B cell (primary cell): ENCODE measurements around the gene KCNJ11. TPM values are rescaled to one million over a fixed set of nuclear protein-coding genes. Genes with fewer than 3 reads are reported as not detected.

Experiments
- ATAC-seq: fragments of 200-7000 bp; cut with Tn5 transposase; one replicate; pipeline ENCODE4 v1.10.0; 2021; ENCODE audit warnings: low read depth, mild to moderate bottlenecking, moderate number of reproducible peaks, moderate library complexity
- CTCF ChIA-PET: fragments of 350-600 bp; sonication (Branson Sonifier 250); formaldehyde crosslinking; loops from one replicate; lab custom pipeline; 2021; ENCODE audit warnings: antibody characterized with exemption, inconsistent platforms; lab: Charles Lee
- POLR2A ChIA-PET: fragments of 350-600 bp; sonication (Branson Sonifier 250); formaldehyde crosslinking; loops from one replicate; lab custom pipeline; 2021; ENCODE audit warnings: antibody characterized with exemption; lab: Charles Lee
- DNase-seq: peaks from one replicate; pipeline ENCODE4 v3.0.0; 2013
- H2AFZ ChIP-seq: 2 replicates; pipeline ENCODE4 v1.6.1; 2012; ENCODE audit warnings: mild to moderate bottlenecking, low read depth, low read length; ENCODE audit not compliant: insufficient read depth, poor library complexity, severe bottlenecking
- H3K27ac ChIP-seq, 2 donors: 1 replicate in 1 of 2; 2 replicates in 1 of 2; pipeline ENCODE4 v1.5.1; 2012 to 2013; ENCODE audit warnings: low read length in 2 of 2, mild to moderate bottlenecking in 2 of 2, moderate library complexity in 1 of 2
- H3K27me3 ChIP-seq, 4 experiments: fragments of 200-600 bp in 1 of 4; sonication (generic) in 1 of 4; replicated peaks in 1 of 4; 1 replicate in 2 of 4; 2 replicates in 2 of 4; pipeline versions ENCODE4 v1.6.1 to v1.7.0; 2013 to 2016; ENCODE audit warnings: low read length in 3 of 4, mild to moderate bottlenecking in 2 of 4, mixed read lengths in 1 of 4, moderate library complexity in 1 of 4; ENCODE audit not compliant: insufficient read depth in 4 of 4, control insufficient read depth in 3 of 4; ENCODE audit errors: control extremely low read depth in 1 of 4
- H3K36me3 ChIP-seq, 2 experiments: replicated peaks in 1 of 2; 1 replicate in 1 of 2; 2 replicates in 1 of 2; pipeline versions ENCODE4 v1.6.1 to v1.7.1; 2013; ENCODE audit warnings: low read length in 1 of 2; ENCODE audit not compliant: insufficient read depth in 2 of 2, control insufficient read depth in 1 of 2; ENCODE audit errors: control extremely low read depth in 1 of 2, extremely low read depth in 1 of 2
- H3K4me1 ChIP-seq, 2 donors: fragments of 200-600 bp in 1 of 2; sonication (generic) in 1 of 2; 1 replicate in 1 of 2; 2 replicates in 1 of 2; pipeline versions ENCODE4 v1.5.1 to v1.6.1; 2013 to 2017; ENCODE audit warnings: low read length in 2 of 2; ENCODE audit not compliant: control insufficient read depth in 2 of 2, insufficient read depth in 2 of 2
- H3K4me2 ChIP-seq: replicated peaks from 2 replicates; pipeline ENCODE3; 2012; ENCODE audit warnings: mild to moderate bottlenecking, low read depth, low read length; ENCODE audit not compliant: poor library complexity, severe bottlenecking
- H3K4me3 ChIP-seq, 5 experiments: fragments of 200-600 bp in 1 of 5; sonication (generic) in 1 of 5; 1 replicate in 3 of 5; 2 replicates in 2 of 5; pipeline versions ENCODE4 v1.5.1 to v1.7.0; 2011 to 2016; ENCODE audit warnings: low read length in 4 of 5, mild to moderate bottlenecking in 4 of 5, low read depth in 2 of 5, control low read depth in 1 of 5, moderate library complexity in 1 of 5; ENCODE audit not compliant: insufficient read depth in 1 of 5; ENCODE audit errors: control extremely low read depth in 1 of 5, extremely low read depth in 1 of 5
- H3K79me2 ChIP-seq: fragments of 200-600 bp; sonication (generic); one replicate; pipeline ENCODE4 v1.6.0; 2016; ENCODE audit warnings: low read length; ENCODE audit not compliant: control insufficient read depth, insufficient read depth
- H3K9ac ChIP-seq: fragments of 200-600 bp; sonication (generic); 2 replicates; pipeline ENCODE4 v1.6.1; 2017; ENCODE audit warnings: mild to moderate bottlenecking, low read length, moderate library complexity
- H3K9me3 ChIP-seq, 3 donors: one replicate each; pipeline versions ENCODE4 v1.6.1 to v1.7.1; 2013; ENCODE audit warnings: low read length in 2 of 3; ENCODE audit not compliant: control insufficient read depth in 2 of 3, insufficient read depth in 1 of 3; ENCODE audit errors: control extremely low read depth in 1 of 3
- H4K20me1 ChIP-seq: 2 replicates; pipeline ENCODE4 v1.6.0; 2012; ENCODE audit warnings: mild to moderate bottlenecking, low read length; ENCODE audit not compliant: insufficient read depth, control insufficient read depth, poor library complexity, severe bottlenecking
- H3K27ac Mint-ChIP-seq: one replicate; pipeline ENCODE4 v1.8.0; 2021; ENCODE audit warnings: mixed read lengths
- H3K27me3 Mint-ChIP-seq: one replicate; pipeline ENCODE4 v1.8.0; 2021; ENCODE audit warnings: mixed read lengths
- H3K4me1 Mint-ChIP-seq: one replicate; pipeline ENCODE4 v1.8.0; 2021; ENCODE audit warnings: mixed read lengths
- H3K4me3 Mint-ChIP-seq: one replicate; pipeline ENCODE4 v1.8.0; 2021; ENCODE audit warnings: mixed read lengths
- H3K9me3 Mint-ChIP-seq: one replicate; pipeline ENCODE4 v1.8.0; 2022; ENCODE audit warnings: mixed read lengths; ENCODE audit not compliant: insufficient read depth
- EZH2 ChIP-seq: IDR thresholded peaks from 2 replicates; pipeline ENCODE4 v1.6.1; 2012; ENCODE audit warnings: borderline replicate concordance, low read depth, mild to moderate bottlenecking, moderate library complexity, low read length; ENCODE audit not compliant: insufficient read depth, poor library complexity, severe bottlenecking
- WGBS: methylation state at CpG from one replicate; pipeline ENCODE4 v1.1.5; 2013; ENCODE audit warnings: missing lambda C conversion rate; ENCODE audit not compliant: insufficient coverage; 5-methylcytosine and 5-hydroxymethylcytosine counted together
- intact Hi-C: fragments of 100-400 bp; cut with micrococcal nuclease; formaldehyde crosslinking; loops from one replicate; pipeline ENCODE4 v1.10.0; 2022
- polyA plus RNA-seq: library from polyadenylated mRNA; depleted of rRNA; stranded (reverse); fragments of >200 nt; gene quantifications from 2 replicates; pipeline ENCODE4 v1.2.3, GENCODE V29; 2012
- total RNA-seq, 2 donors: library from RNA; stranded (reverse); fragments of 120-200 nt in 1 of 2; gene quantifications; 1 replicate in 1 of 2; 2 replicates in 1 of 2; pipeline versions ENCODE4 v1.2.3 to v1.2.4, GENCODE V29; 2013 to 2022
- TF ChIP-seq, protein P1 (sequence below): fragments of 200-600 bp; IDR thresholded peaks from one replicate; pipeline ENCODE4 v1.8.0; 2022; ENCODE audit warnings: antibody characterized with exemption, mild to moderate bottlenecking

The KCNJ11 gene
- total and polyA plus RNA-seq, 2 donors (not counting 1 experiment from before 2014, with no cell fraction given): 1.4 to 2.1 TPM

DNA sequence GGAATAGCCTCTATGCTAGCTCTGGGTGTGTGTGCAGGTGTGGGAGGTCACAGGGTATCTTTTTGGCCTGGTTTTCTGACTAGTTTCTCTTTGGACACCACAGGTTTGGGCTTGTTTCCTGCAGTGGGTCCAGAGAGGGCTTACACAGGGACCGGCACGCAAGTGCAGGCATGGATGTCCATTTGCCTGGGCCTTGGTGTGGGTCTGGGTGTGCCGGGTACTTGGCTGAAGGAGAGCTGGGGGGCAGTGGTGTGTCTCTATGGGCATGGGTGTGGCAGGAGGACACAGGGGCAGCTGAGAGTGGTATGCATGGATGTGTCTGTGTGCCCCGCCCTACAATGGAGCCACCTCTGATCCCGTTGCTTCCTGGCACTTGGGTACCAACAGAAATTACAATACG lies 7.5 kb upstream of the KCNJ11 start:
- Mint-ChIP-seq H3K27me3 (no peaks in the 10 kb centered on the region), H3K4me3 (no peak overlapping the region), H3K4me1 (peaks cover 19% of the 10 kb centered on the region), H3K27ac (no peak overlapping the region), H3K9me3 (no peaks in the 10 kb centered on the region)
- Histone ChIP-seq H3K27ac (no peak overlapping the region), H3K9me3 (no peaks in the 10 kb centered on the region), H3K4me3 (no peak overlapping the region), H3K36me3 (no peaks in the 10 kb centered on the region), H3K27me3 (no peaks in the 10 kb centered on the region), H3K4me1 (peaks cover 13 to 26% of the 10 kb centered on the region in 2 donors), H3K79me2 (no peaks in the 10 kb centered on the region), H4K20me1 (no peaks in the 10 kb centered on the region), H2AFZ (no peak overlapping the region), H3K9ac (no peak overlapping the region), H3K4me2 (no peak overlapping the region)
- intact Hi-C loops: no loop called here
- TF ChIP-seq, protein P1, sequence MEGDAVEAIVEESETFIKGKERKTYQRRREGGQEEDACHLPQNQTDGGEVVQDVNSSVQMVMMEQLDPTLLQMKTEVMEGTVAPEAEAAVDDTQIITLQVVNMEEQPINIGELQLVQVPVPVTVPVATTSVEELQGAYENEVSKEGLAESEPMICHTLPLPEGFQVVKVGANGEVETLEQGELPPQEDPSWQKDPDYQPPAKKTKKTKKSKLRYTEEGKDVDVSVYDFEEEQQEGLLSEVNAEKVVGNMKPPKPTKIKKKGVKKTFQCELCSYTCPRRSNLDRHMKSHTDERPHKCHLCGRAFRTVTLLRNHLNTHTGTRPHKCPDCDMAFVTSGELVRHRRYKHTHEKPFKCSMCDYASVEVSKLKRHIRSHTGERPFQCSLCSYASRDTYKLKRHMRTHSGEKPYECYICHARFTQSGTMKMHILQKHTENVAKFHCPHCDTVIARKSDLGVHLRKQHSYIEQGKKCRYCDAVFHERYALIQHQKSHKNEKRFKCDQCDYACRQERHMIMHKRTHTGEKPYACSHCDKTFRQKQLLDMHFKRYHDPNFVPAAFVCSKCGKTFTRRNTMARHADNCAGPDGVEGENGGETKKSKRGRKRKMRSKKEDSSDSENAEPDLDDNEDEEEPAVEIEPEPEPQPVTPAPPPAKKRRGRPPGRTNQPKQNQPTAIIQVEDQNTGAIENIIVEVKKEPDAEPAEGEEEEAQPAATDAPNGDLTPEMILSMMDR: no peak
- no peak for TF ChIP-seq EZH2
- ChIA-PET POLR2A (no interaction called here), CTCF (interaction anchor here (2.3 kb wide), 1 partner anchor 12 kb away, joined by 12 read pairs; no protein-coding TSS in a partner anchor)
- no peak for ATAC-seq
- whole genome bisulfite sequencing: 95% methylated on average over 6 of the region's 6 CpGs
- no peak for DNase-seq

DNA sequence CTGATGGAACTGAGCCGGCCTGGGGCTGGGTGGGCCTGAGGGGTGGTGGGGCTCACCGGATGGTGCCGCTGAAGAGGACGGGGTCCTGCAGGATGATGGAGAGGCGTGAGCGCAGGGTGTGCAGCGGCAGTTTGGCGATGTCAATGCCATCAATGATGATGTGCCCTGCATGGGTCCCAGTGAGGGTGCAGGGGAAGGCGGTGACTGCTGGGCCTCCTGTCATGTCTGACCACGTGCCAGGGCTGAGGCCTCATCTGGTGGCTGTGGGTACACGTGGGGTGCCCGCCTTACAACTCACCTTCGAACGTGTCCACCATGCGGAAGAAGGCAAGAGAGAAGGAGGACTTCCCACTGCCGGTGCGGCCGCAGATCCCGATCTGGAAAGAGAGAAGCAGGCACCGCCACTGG lies 7.1 kb upstream of the KCNJ11 start:
- CTCF ChIA-PET: no interaction called here
- Histone ChIP-seq H4K20me1 (no peaks in the 10 kb centered on the region), H3K27ac (no peak overlapping the region), H3K4me3 (no peak overlapping the region), H3K36me3 (no peaks in the 10 kb centered on the region), H3K4me1 (peaks cover 9 to 25% of the 10 kb centered on the region in 2 donors), H3K79me2 (no peaks in the 10 kb centered on the region), H3K4me2 (no peak overlapping the region), H3K9ac (no peak overlapping the region), H3K27me3 (no peaks in the 10 kb centered on the region), H2AFZ (no peak overlapping the region), H3K9me3 (no peaks in the 10 kb centered on the region)
- Mint-ChIP-seq H3K4me1 (peaks cover 16% of the 10 kb centered on the region), H3K4me3 (no peak overlapping the region), H3K9me3 (no peaks in the 10 kb centered on the region), H3K27ac (no peak overlapping the region), H3K27me3 (no peaks in the 10 kb centered on the region)
- DNase-seq (no peak), ATAC-seq (no peak)
- 97% methylated on average over 18 of the region's 20 CpGs for WGBS
- intact Hi-C loops: no loop called here
- TF ChIP-seq, protein P1: no peak
- TF ChIP-seq EZH2: no peak
- POLR2A ChIA-PET: no interaction called here
